RWPE1 (cell line): ENCODE measurements around the gene OR8B12.

Experiments used
- CTCF ChIA-PET: fragments of 350-600 bp; sonication (Branson Sonifier 250); formaldehyde crosslinking; extraction: SDS; loops from one replicate; lab custom pipeline; 2021; lab: Yijun Ruan, JAX
- POLR2A ChIA-PET: fragments of 400-600 bp; formaldehyde crosslinking; extraction: SDS; loops from one replicate; lab custom pipeline; 2020; ENCODE audit warnings: antibody characterized with exemption; ENCODE audit not compliant: low non-redundant PET; lab: Yijun Ruan, JAX
- DNase-seq: peaks from one replicate; pipeline ENCODE4 v3.0.0; 2012; ENCODE audit warnings: low spot score
- H3K27ac ChIP-seq: fragments of 450-650 bp; 2 replicates; pipeline ENCODE4 v1.5.1; 2017
- TF ChIP-seq, protein P1 (sequence below): fragments of 450-650 bp; conservative IDR thresholded peaks from 2 replicates; pipeline ENCODE4 v1.5.1; 2017; ENCODE audit warnings: low read depth, mild to moderate bottlenecking

The OR8B12 gene

GRCh38 chr11:124556828-124557227, 13.4 kb upstream of the OR8B12 start:
- POLR2A ChIA-PET: no interaction called here
- H3K27ac ChIP-seq: no peak overlapping the region
- DNase-seq: no peak
- TF ChIP-seq, protein P1, sequence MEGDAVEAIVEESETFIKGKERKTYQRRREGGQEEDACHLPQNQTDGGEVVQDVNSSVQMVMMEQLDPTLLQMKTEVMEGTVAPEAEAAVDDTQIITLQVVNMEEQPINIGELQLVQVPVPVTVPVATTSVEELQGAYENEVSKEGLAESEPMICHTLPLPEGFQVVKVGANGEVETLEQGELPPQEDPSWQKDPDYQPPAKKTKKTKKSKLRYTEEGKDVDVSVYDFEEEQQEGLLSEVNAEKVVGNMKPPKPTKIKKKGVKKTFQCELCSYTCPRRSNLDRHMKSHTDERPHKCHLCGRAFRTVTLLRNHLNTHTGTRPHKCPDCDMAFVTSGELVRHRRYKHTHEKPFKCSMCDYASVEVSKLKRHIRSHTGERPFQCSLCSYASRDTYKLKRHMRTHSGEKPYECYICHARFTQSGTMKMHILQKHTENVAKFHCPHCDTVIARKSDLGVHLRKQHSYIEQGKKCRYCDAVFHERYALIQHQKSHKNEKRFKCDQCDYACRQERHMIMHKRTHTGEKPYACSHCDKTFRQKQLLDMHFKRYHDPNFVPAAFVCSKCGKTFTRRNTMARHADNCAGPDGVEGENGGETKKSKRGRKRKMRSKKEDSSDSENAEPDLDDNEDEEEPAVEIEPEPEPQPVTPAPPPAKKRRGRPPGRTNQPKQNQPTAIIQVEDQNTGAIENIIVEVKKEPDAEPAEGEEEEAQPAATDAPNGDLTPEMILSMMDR: no peak
- CTCF ChIA-PET: interaction anchor here (0.6 kb wide), 2 partner anchors 168 to 209 kb away, joined by 3 to 4 read pairs; no protein-coding TSS in a partner anchor

DNA sequence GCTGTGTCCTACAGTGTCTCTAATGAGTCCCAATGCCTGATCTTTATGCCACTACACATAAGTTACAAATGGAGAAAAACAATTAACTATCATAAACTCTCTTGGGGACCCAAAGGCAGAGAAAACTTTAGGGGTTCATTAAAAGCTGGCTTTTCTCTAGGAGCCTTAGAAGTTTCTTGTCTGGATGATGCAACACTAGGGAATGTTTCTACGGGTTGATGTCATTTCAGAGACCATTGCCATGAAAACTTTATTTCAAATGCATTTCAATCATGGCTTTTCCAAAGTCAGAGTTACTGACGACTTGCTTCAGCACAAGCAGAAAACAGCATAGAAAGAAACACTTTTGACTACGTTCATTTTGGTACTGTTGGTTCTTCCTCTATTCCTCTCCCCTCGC, 8.5 kb upstream of the OR8B12 start:
- ChIA-PET CTCF (no interaction called here), POLR2A (no interaction called here)
- no peak for DNase-seq
- H3K27ac ChIP-seq: no peak overlapping the region
- TF ChIP-seq, protein P1: no peak

DNA sequence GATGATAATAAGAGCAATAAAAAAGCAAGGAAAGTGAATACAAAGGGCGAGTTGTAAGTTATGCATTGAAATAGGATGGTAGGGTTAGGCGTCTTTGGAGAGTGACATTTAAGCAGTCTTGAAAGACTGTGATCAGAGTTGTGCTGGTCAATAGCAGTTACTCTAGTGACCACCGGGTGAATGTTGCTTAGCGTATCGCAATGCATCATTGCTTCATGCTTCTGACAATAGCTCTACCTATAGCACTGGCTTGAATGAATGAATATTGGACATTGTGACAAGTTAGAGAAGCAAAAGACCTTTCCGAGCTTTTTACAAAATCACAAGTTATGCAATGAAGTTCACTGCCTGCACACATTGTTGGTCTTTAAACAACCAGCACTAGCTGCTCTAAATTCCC, 7.7 kb upstream of the OR8B12 start:
- ChIA-PET CTCF (no interaction called here), POLR2A (no interaction called here)

DNA sequence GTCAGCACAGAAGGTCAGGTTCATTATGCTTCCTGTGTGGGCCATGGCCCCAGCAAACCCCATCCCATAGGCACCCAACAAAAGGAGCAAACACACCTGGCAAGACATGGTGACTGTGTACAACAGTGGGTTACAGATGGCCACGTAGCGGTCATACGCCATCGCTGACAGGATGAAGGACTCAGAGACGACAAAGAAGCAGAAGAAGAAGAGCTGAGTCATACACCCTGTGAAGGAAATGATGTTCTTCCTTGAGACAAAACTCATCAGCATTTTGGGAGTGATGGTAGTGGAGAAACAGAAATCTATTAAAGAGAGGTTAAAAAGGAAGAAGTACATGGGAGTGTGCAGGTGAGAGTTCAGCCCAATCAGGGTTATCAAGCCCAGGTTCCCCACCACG, 309 bp downstream of the OR8B12 start:
- TF ChIP-seq, protein P1: no peak
- no peak for DNase-seq
- no peak overlapping the region for H3K27ac ChIP-seq
- POLR2A ChIA-PET: no interaction called here
- CTCF ChIA-PET: interaction anchor here (0.6 to 1.0 kb wide), 2 partner anchors 43 to 82 kb away, joined by 3 read pairs; no protein-coding TSS in a partner anchor

More for the DNA sequence above, 7.7 kb upstream of the OR8B12 start:
- DNase-seq: no peak
- TF ChIP-seq, protein P1: no peak
- H3K27ac ChIP-seq: no peak overlapping the region

DNA sequence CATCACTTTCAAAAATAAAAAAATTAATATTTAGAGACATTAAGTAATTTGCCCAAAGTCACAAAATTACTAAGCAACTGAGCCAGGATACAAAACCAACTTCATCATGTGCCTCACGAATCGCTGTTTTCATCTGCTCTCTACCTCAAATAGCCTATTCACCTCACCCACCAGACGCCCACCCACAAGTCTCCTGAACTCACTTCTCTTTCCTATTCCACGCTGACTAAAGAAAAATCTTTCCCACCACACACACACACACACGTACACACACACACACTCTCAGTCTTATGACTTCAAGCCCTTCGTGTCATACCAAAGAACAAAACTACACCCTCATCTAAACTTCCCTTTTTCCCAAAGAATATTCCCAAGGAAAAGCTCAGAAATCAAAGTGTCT, 2.2 kb downstream of the OR8B12 start:
- TF ChIP-seq, protein P1: no peak
- H3K27ac ChIP-seq: no peak overlapping the region
- no peak for DNase-seq
- POLR2A ChIA-PET: no interaction called here
- CTCF ChIA-PET: no interaction called here

DNA sequence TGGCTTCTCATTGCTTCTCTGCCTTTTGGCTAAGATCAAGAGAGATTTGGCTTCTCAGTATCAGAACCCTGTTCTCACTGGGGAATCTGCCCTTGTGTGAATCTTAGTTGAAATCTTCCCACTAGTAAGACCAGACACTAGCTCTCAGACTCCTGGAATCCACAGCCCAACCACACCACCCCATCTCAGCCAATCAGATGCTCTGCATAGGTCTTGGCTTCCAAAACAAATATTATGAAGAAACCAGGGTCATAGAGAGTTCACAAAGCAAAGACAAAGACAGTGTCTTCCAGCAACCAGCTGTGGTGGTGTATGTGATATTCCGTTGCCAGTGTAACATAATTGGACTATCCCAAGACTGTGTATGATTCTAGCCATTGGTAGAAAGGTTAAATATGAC, 5.4 kb downstream of the OR8B12 start:
- CTCF ChIA-PET: no interaction called here
- TF ChIP-seq, protein P1: no peak
- no peak overlapping the region for H3K27ac ChIP-seq
- DNase-seq: no peak
- POLR2A ChIA-PET: no interaction called here
